Glomerular endothelial cell (primary cell): ENCODE measurements around the gene SYTL3. TPM values are rescaled to one million over a fixed set of nuclear protein-coding genes. Genes with fewer than 3 reads are reported as not detected.
"Not testable (repeated sequence)": the region's sequence is repeated elsewhere in the genome, so short reads cannot be mapped to it uniquely, and the experiment has no call there.

Experiments used
- DNase-seq: peaks from one replicate; pipeline ENCODE4 v3.0.0-alpha.2; 2011; ENCODE audit warnings: low read depth, low spot score; ENCODE audit errors: extremely low read depth
- total RNA-seq: library from RNA; depleted of rRNA; stranded (reverse); fragments of >200 nt; gene quantifications from 2 replicates; pipeline ENCODE4 v1.2.3, GENCODE V29; 2015

The SYTL3 gene
- total RNA-seq, 1 donor from 2014 or later, result 2.2 TPM

GRCh38 chr6:158686791-158687381, 37.0 kb downstream of the SYTL3 start:
- no peak for DNase-seq

GRCh38 chr6:158687506-158687905, 37.7 kb downstream of the SYTL3 start:
- no peak for DNase-seq

DNA sequence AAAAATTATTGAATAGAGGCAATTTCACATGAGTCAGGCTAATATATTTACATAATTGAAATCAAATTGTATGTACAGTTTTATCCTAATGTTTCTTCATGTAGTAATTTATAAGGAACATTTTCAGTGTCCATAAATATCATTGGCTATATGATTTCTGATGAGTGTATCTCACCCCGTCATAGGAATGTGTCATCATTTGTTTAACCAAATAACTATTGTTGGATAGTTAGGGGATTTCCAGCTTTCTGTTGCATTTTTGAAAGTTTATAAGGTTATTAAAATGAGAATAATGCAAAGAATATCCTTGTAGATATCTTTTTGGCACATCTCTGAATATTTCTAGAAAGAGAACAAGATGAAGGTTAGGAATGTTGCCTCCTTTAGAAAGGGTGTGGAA, 39.0 kb downstream of the SYTL3 start:
- no peak for DNase-seq

GRCh38 chr6:158694913-158695312, 45.1 kb downstream of the SYTL3 start:
- DNase-seq, result no peak

- DNase-seq, result no peak
These were observed 48.0 kb downstream of the SYTL3 start for GRCh38 chr6:158697811-158698210.

DNA sequence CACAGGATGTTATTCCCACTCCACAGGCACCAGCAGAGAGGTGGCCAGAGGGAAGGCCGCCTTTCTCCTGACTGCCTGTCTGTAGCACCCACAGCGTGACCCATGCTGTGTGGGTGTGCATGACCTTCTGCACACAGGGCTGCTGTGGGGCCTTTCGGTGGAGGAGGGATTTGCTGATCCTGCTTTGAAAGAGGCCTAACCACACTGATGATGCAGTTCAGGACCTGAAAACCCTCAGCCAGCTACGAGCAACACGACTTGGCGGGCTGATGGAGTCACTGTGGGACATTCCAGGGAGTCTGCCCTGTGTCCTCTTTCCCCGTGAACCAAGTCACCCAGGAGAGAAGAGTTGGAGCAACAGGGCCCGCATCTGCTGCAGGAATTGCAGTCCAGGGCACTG, 49.1 kb downstream of the SYTL3 start:
- no peak for DNase-seq

- DNase-seq, result not testable (repeated sequence)
These were observed 51.4 kb downstream of the SYTL3 start for GRCh38 chr6:158701268-158701667.

DNA sequence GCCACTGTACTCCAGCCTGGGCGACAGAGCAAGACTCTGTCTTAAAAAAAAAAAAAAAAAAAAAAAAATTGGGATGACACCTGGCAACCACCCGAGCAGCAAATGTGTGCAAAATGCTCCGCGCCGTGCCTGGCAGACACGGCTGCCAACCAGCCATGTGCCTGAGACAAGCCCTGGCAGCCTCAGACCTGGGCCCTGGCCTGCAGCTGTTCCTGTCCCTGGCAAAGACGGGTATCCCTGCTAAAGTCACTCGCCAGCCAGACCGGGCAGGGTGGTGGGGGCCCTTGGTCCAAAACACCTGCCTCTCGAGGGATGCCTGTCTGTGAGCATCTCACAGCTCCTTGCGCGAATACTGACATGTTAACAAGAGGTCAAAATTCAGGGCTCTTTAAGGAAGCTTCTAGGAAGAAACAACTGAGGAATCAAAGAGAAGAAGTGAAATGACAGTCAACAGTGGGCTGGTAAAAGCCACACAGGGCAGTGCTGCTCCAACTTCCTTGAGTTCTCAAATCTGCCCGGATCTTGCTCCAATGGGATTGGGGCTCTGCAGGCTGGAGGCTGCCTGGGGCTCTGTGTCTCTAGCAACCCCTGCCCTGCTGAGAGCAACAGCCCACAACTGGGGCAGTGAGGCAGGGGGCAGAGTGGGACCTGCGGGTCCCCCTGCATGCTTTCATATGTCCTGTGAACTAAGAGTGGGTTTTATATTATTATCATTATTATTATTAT, 53.4 kb downstream of the SYTL3 start:
- DNase-seq, result no peak

GRCh38 chr6:158703837-158704822, 54.3 kb downstream of the SYTL3 start:
- no peak for DNase-seq

- DNase-seq, result no peak
These were observed 55.7 kb downstream of the SYTL3 start for GRCh38 chr6:158705386-158706126.

GRCh38 chr6:158706369-158706982, 56.6 kb downstream of the SYTL3 start:
- DNase-seq, result no peak

DNA sequence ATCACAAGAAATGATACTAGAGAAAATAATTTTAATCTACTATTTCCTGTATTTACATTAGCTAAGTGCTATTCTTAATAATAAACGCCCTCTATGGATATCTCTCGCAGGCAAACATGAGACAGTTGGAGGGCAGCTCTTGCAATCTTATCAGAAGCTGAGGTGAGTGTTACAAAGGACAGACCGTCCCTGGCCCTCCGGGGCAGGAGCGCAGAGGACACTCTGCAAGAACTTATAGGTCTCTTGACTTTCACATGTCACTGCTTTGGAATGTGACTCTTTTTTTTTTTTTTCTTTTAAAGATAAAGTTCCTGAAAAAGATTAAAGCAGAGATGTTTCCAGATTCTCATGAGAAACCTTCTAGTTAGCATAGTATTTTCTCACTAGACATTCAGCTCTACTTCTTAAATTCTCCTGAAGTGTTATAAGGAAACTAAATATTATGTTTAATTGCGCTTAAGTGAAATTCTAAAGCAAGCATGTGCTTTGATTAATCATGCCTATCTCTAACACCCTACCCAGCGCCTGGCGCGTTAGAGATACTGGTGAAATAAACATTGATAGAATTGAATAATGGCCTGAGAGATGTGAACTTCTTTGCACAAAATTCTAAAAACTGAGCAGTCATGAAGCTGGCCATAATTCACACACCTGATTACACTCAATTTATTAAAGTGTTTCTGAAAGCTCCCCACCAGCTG, 57.4 kb downstream of the SYTL3 start:
- no peak for DNase-seq

DNA sequence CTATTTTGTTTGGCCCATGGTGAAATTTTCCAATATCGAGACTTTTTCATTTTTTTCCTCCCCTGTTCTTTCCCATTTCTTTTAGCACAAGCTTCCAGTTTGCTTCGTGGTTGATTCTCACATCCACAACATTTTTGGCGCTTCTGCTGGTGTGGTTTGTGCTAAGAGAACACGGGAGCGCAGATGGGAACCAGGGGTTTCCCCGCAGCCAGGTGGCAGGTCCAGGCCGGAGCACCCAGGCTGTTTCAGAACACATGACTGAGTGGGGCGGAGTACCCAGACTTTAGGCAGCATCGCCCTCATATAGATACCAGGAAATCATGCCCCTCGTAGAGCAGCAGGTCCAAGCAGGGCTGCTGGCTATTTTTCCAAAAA, 58.0 kb downstream of the SYTL3 start:
- no peak for DNase-seq

DNA sequence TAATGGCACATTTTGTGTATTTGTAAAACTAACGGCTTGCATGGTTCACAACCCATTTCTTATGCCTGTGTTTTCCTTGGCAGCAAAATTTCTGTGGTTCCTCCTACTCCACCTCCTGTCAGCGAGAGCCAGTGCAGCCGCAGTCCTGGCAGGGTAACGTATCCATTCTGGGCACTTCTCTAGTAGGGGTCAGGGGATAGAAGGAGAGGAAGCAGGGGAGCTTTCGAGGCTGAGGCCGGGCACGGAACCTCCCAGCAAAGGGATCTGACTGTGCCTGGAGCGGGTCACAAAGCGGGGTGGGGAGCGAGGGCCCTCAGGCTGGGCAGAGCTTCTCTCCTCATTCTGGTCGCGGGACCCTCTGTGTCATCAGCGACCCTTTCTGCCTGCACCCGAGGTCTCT, 58.4 kb downstream of the SYTL3 start:
- DNase-seq, result no peak

DNA sequence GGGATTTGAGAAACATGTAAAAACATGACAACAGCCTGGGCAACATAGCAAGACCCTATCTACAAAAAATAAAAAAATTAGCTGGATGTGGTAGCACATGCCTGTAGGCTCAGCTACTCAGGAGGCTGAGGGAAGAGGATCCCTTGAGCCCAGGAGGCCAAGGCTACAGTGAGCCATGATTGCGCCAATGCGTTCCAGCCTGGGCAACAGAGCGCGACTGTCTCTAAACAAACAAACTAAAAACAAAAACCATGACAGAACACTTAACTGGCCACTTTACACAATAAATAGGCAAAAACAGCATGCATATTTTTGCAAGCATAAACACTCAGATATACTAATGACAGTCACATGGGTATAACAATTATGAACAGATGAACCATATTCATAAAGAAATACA, 60.0 kb downstream of the SYTL3 start:
- no peak for DNase-seq

DNA sequence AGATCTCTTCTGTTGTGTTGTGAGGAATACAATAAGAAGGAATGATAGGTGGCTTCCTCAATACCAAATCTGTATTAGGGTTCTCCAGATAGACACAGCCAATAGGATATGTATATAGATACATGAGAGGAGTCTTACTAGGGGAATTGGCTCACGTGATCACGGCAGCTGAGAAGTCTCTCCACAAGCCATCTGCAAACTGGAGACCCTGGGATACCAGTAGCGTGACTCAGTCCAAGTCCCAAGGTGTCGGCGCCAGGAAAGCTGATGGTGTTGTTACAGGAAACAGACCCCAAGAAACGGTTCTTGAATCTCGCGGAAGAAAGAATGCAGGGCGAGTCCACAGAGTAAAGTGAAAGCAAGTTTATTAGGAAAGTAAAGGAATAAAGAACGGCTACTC, 61.4 kb downstream of the SYTL3 start:
- DNase-seq, result no peak

DNA sequence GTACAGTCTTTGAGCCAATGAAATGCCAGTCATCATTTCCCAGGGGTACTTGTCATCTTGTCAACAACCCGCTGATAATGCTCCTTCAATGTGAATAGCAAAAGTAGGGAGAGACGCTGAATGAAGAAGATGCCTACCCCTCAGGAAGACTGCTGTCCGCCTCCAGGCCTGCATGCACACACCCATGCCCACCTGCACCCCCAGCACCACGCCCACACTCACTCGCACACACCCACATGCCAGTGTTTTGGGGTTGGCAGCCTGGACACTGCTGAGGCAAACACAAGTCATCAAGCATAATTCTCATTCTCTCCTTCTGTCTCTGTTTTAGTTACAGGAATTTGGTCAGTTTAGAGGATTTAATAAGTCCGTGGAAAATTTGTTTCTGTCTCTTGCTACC, 63.6 kb downstream of the SYTL3 start:
- no peak for DNase-seq

DNA sequence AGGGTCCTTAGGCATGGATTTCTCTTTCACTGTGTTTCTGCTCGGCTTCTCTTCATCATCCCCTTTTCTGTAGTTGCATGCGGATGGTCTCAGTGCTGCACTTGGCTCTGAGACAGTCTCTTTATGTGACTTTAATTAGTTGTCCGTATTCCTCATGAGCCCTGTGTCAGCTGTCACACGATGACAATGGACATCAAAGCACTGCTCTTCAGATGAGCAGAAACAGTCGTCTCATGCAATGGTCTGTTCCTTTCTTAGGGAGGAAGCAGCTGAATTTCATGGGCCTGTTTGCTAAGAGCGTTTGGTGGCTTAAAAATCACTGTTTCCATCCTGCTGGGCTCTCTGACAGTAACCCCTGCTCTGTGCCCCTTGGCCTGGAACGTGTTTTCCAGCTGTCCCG, 64.9 kb downstream of the SYTL3 start:
- DNase-seq, result no peak

DNA sequence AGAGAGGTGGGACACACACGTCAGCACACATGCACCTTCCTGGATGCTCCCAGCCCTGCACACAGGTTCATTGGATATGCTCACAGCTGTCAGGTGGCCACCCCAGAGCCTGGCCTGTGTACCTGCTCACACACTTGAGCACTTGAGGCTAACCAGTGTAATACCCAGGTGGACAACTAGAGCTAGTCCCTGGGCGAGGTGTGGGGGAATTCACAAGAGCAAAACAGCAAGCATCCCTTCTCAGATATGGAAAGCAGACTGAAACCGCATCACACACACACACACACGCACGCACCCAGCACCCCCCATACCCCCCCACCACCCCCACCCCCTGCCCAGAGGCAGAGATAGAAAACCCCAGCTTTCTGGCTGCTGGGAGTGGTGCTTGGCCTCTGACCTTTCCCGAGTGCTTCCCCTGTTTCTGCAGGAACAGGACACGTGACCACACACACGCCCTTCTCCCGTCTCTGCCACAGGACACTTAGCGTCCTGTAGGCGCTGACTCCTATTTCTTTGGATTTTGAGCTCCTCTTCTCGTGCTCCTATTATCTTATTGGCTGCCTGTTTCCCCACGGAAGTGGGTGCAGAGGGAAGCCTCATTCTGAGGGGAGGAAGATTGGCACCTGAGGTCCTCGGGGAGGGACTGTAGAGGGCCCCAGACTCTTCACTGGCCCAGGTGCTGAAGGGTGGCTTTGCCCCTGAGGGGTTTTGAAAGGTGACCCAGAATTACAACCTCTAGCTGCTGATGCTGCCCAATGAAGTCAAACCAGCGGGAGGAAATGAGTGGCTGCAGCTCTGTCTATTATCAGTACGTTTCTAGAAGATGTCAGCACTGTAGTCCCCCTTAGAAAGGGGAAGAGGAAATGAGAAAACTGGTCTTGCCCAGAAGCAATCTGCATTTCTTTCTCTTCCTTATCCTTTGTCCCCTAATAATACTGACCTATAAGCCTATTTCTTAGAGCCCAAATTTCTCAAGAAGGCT, 65.8 kb downstream of the SYTL3 start:
- no peak for DNase-seq
